Tibial nerve (tissue), 4 donors: Measurements from ENCODE around the gene PAN2. TPM values are rescaled to one million over a fixed set of nuclear protein-coding genes. Genes with fewer than 3 reads are reported as not detected.
"Not testable (repeated sequence)": the region's sequence is repeated elsewhere in the genome, so short reads cannot be mapped to it uniquely, and the experiment has no call there.

ENCODE experiments used
- DNase-seq, 2 donors: peaks; one replicate each; pipeline ENCODE4 v3.0.0-alpha.2; 2019; ENCODE audit warnings: low spot score in 2 of 2
- H3K27ac ChIP-seq, 4 donors: fragments of 200-600 bp; sonication (generic) in 3 of 4; one replicate each; pipeline ENCODE4 v1.5.1; 2017 to 2019; ENCODE audit warnings: mild to moderate bottlenecking in 1 of 4
- H3K27me3 ChIP-seq, 2 donors: fragments of 200-600 bp; sonication (generic) in 1 of 2; one replicate each; pipeline versions ENCODE4 v1.5.1 to v1.6.0; 2017 to 2019
- H3K36me3 ChIP-seq, 3 donors: fragments of 200-600 bp; sonication (generic); one replicate each; pipeline ENCODE4 v1.5.1; 2018 to 2019
- H3K4me1 ChIP-seq, 4 donors: fragments of 200-600 bp; sonication (generic) in 3 of 4; one replicate each; pipeline ENCODE4 v1.5.1; 2017 to 2019
- H3K4me3 ChIP-seq, 4 donors: fragments of 200-600 bp; sonication (generic) in 3 of 4; one replicate each; pipeline ENCODE4 v1.5.1; 2017 to 2019; ENCODE audit warnings: mild to moderate bottlenecking in 1 of 4, moderate library complexity in 1 of 4
- H3K9me3 ChIP-seq, 4 donors: fragments of 200-600 bp; sonication (generic) in 3 of 4; one replicate each; pipeline ENCODE4 v1.5.1; 2017 to 2019
- EP300 ChIP-seq, 2 donors: sonication (generic); formaldehyde crosslinking; IDR thresholded peaks; one replicate each; pipeline ENCODE4 v1.6.1; 2017; ENCODE audit warnings: antibody characterized with exemption in 2 of 2, mild to moderate bottlenecking in 1 of 2
- POLR2A ChIP-seq, 2 donors: fragments of 450-650 bp; IDR thresholded peaks; one replicate each; pipeline ENCODE4 v1.6.1; 2017; ENCODE audit warnings: antibody characterized with exemption in 2 of 2, mild to moderate bottlenecking in 2 of 2, moderate library complexity in 2 of 2
- WGBS, 2 donors: methylation state at CpG; one replicate each; pipeline ENCODE4 v1.1.5; 2018; 5-methylcytosine and 5-hydroxymethylcytosine counted together
- total RNA-seq, 4 donors: library from RNA; depleted of rRNA; stranded (reverse); fragments of >200 nt; gene quantifications; one replicate each; pipeline ENCODE4 v1.1.0, GENCODE V29; 2016
- TF ChIP-seq, protein P1 (sequence below), 5 experiments: fragments of 200-600 bp in 3 of 5; fragments of 450-650 bp in 2 of 5; sonication (generic) in 3 of 5; IDR thresholded peaks; one replicate each; pipeline ENCODE4 v1.5.1; 2016 to 2019; ENCODE audit warnings: antibody characterized with exemption in 5 of 5, mild to moderate bottlenecking in 3 of 5, moderate library complexity in 2 of 5

PAN2 gene
- total RNA-seq, 4 donors from 2014 or later, result 50.1 to 69.8 (median 63.5) TPM

DNA sequence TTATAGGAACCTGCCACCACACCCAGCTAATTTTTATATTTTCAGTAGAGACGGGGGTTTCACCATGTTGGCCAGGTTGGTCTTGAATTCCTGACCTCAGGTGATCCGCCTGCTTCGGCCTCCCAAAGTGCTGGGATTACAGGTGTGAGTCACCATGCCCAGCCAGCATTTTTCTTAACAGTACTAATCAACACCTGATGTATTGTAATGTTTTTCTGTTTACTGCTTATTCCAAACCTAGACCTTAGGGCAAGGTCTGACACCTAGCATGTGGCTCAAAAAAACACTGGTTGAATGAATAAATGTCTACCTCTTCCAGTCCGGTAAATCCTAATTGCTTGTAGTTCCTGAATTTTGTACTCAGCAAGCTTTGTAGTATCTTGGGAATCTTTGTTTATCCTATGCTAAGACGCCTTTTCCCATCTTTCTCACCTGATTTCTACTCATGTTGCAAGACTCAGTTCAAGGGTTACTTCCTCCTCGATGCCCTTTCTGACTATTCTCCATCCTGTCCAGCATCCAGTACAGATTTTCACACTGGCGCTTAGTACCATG lies 2.8 kb downstream of the PAN2 start:
- Histone ChIP-seq H3K4me3 (no peak overlapping the region), H3K4me1 (peaks cover 0 to 17% (median 10%) of the 10 kb centered on the region in 4 donors), H3K36me3 (peaks cover 0 to 32% (median 8%) of the 10 kb centered on the region in 3 donors), H3K27ac (no peak overlapping the region), H3K27me3 (no peaks in the 10 kb centered on the region), H3K9me3 (no peaks in the 10 kb centered on the region)
- no peak for DNase-seq
- no peak for TF ChIP-seq POLR2A (IDR thresholded peaks at IDR 0.05)
- WGBS, 2 donors, result 91 to 97% methylated on average over 7 of the region's 7 CpGs

GRCh38 chr12:56326533-56326932 lies 7.3 kb downstream of the PAN2 start:
- H3K27ac ChIP-seq, result no peak overlapping the region
- H3K4me1 ChIP-seq, result no peaks in the 10 kb centered on the region
- 75 to 79% methylated on average over 6 of the region's 6 CpGs for WGBS, 2 donors
- TF ChIP-seq, protein P1, sequence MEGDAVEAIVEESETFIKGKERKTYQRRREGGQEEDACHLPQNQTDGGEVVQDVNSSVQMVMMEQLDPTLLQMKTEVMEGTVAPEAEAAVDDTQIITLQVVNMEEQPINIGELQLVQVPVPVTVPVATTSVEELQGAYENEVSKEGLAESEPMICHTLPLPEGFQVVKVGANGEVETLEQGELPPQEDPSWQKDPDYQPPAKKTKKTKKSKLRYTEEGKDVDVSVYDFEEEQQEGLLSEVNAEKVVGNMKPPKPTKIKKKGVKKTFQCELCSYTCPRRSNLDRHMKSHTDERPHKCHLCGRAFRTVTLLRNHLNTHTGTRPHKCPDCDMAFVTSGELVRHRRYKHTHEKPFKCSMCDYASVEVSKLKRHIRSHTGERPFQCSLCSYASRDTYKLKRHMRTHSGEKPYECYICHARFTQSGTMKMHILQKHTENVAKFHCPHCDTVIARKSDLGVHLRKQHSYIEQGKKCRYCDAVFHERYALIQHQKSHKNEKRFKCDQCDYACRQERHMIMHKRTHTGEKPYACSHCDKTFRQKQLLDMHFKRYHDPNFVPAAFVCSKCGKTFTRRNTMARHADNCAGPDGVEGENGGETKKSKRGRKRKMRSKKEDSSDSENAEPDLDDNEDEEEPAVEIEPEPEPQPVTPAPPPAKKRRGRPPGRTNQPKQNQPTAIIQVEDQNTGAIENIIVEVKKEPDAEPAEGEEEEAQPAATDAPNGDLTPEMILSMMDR (IDR thresholded peaks at IDR 0.05), result no peak
- TF ChIP-seq POLR2A (IDR thresholded peaks at IDR 0.05) (no peak), EP300 (IDR thresholded peaks at IDR 0.05) (no peak)
- H3K4me3 ChIP-seq, result no peak overlapping the region
- H3K27me3 ChIP-seq, result no peaks in the 10 kb centered on the region
- DNase-seq, result no peak
- peaks cover 0 to 76% (median 31%) of the 10 kb centered on the region in 3 donors for H3K36me3 ChIP-seq
- H3K9me3 ChIP-seq, result no peaks in the 10 kb centered on the region

GRCh38 chr12:56326126-56326525 lies 7.7 kb downstream of the PAN2 start:
- H3K9me3 ChIP-seq, result no peaks in the 10 kb centered on the region
- H3K36me3 ChIP-seq, result peaks cover 0 to 79% (median 31%) of the 10 kb centered on the region in 3 donors
- no peak overlapping the region for H3K4me3 ChIP-seq
- H3K27me3 ChIP-seq, result no peaks in the 10 kb centered on the region
- H3K4me1 ChIP-seq, result no peaks in the 10 kb centered on the region
- WGBS, 2 donors, result 95 to 97% methylated on average over 8 of the region's 8 CpGs
- no peak for DNase-seq
- no peak overlapping the region for H3K27ac ChIP-seq
- TF ChIP-seq EP300 (IDR thresholded peaks at IDR 0.05) (no peak), POLR2A (IDR thresholded peaks at IDR 0.05) (no peak)
- TF ChIP-seq, protein P1 (IDR thresholded peaks at IDR 0.05), result no peak

DNA sequence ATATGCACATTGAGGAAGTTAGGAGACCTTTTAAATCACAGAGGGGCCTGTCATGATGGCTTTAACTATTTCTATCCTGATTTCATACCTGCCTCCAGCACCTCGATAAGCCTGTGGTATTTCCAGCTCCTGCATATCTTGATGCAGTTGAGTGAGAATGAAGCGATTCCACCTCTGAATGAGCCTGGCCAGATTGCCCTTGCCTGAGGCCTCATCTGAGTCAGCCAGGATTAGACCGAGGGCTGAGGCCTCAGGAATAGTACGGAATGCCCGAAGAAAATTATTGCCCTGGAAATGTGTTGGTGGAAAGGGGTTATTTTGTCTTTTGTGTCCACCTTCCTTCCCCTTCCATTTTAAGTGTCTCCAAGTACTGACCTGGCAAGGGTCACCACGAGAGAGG lies 9.6 kb downstream of the PAN2 start:
- H3K36me3 ChIP-seq, result peaks cover 0 to 96% (median 31%) of the 10 kb centered on the region in 3 donors
- TF ChIP-seq EP300 (IDR thresholded peaks at IDR 0.05) (no peak), POLR2A (IDR thresholded peaks at IDR 0.05) (no peak)
- TF ChIP-seq, protein P1 (IDR thresholded peaks at IDR 0.05), result no peak
- WGBS, 2 donors, result 90 to 94% methylated on average over 6 of the region's 6 CpGs

GRCh38 chr12:56321610-56322009 lies 12.2 kb downstream of the PAN2 start:
- not testable (repeated sequence) for H3K27ac ChIP-seq, H3K27me3 ChIP-seq, DNase-seq, H3K4me1 ChIP-seq, H3K4me3 ChIP-seq, H3K9me3 ChIP-seq
- H3K36me3 ChIP-seq, result peaks cover 0 to 94% (median 23%) of the 10 kb centered on the region in 3 donors
- WGBS, 2 donors, result 91 to 95% methylated on average over 8 of the region's 8 CpGs

More for the DNA sequence above, 9.6 kb downstream of the PAN2 start:
- Histone ChIP-seq H3K9me3 (no peaks in the 10 kb centered on the region), H3K4me1 (no peaks in the 10 kb centered on the region), H3K27me3 (no peaks in the 10 kb centered on the region), H3K4me3 (no peak overlapping the region), H3K27ac (no peak overlapping the region)
- no peak for DNase-seq

GRCh38 chr12:56321027-56321426 lies 12.8 kb downstream of the PAN2 start:
- Histone ChIP-seq H3K4me3 (no peak overlapping the region), H3K4me1 (peaks cover 0 to 8% (median 1%) of the 10 kb centered on the region in 4 donors), H3K36me3 (peaks cover 0 to 89% (median 23%) of the 10 kb centered on the region in 3 donors), H3K27me3 (no peaks in the 10 kb centered on the region), H3K27ac (no peak overlapping the region), H3K9me3 (no peaks in the 10 kb centered on the region)
- 75 to 92% methylated on average over 2 of the region's 2 CpGs for WGBS, 2 donors
- TF ChIP-seq, protein P1 (IDR thresholded peaks at IDR 0.05), result no peak
- TF ChIP-seq EP300 (IDR thresholded peaks at IDR 0.05), result no peak
- no peak for TF ChIP-seq POLR2A (IDR thresholded peaks at IDR 0.05)
- DNase-seq, result no peak
